Fibroblast of lung (primary cell): ENCODE measurements around the gene CPSF3.

ENCODE experiments used
- EZH2 ChIP-seq: IDR thresholded peaks from 2 replicates; pipeline ENCODE4 v1.5.1; 2012; ENCODE audit warnings: low read length, control low read depth, mild to moderate bottlenecking; ENCODE audit errors: missing control alignments
- TF ChIP-seq, protein P1 (sequence below), 2 donors: IDR thresholded peaks in 1 of 2; conservative IDR thresholded peaks in 1 of 2; 1 replicate in 1 of 2; 2 replicates in 1 of 2; pipeline ENCODE4 v1.5.1; 2011 to 2012; ENCODE audit warnings: low read length in 2 of 2, control low read depth in 1 of 2, inconsistent platforms in 1 of 2, low read depth in 1 of 2, mild to moderate bottlenecking in 1 of 2

DNA sequence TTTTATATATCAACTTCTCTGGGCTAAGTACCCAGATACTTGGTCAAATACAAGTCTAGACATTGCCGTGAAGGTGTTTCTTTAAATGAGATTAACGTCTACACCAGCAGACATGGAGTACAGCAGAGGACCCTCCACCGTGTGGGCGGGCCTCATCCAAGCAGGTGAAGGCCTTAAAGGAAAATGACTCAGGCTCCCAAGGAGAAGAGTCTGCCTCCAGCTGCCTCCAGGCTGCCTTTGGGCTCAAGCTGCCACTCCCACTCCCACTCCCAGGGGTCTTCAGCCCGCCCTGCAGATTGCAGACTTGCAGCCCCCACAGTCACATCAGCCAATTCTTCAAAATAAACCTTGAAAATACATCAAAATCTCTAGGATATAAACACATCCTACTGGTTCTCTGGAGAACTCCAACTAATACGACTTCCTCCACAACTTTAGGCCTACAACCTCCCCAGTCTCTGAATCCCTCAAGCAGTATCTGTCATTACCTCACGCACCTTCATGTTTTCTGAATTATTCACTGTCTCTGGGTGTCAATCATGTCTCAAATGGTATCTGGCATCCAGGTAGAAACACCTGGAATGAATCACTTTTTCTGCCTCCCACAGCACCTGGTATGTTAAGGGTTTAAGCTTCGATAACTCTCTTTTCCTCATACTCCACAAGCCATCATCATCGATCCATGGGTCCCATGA is 7.0 kb upstream of the CPSF3 start:
- TF ChIP-seq, protein P1, sequence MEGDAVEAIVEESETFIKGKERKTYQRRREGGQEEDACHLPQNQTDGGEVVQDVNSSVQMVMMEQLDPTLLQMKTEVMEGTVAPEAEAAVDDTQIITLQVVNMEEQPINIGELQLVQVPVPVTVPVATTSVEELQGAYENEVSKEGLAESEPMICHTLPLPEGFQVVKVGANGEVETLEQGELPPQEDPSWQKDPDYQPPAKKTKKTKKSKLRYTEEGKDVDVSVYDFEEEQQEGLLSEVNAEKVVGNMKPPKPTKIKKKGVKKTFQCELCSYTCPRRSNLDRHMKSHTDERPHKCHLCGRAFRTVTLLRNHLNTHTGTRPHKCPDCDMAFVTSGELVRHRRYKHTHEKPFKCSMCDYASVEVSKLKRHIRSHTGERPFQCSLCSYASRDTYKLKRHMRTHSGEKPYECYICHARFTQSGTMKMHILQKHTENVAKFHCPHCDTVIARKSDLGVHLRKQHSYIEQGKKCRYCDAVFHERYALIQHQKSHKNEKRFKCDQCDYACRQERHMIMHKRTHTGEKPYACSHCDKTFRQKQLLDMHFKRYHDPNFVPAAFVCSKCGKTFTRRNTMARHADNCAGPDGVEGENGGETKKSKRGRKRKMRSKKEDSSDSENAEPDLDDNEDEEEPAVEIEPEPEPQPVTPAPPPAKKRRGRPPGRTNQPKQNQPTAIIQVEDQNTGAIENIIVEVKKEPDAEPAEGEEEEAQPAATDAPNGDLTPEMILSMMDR (conservative IDR thresholded peaks at IDR 0.05 in 1 of 2, IDR thresholded peaks at IDR 0.05 in 1 of 2; ENCODE audit: low read depth in 1 of 2, low read length in 2 of 2), result no peak
- TF ChIP-seq EZH2, result no peak
